Peyer's patch (tissue), 4 donors: ENCODE measurements around the gene SUPT5H.

ENCODE experiments used
- CTCF ChIP-seq, 6 experiments: fragments of 450-650 bp in 4 of 6; fragments of 200-600 bp in 2 of 6; sonication (generic) in 1 of 6; IDR thresholded peaks; one replicate each; pipeline ENCODE4 v1.5.1; 2017 to 2019; ENCODE audit warnings: antibody characterized with exemption in 6 of 6, mild to moderate bottlenecking in 3 of 6, moderate library complexity in 1 of 6
- POLR2A ChIP-seq, 2 donors: fragments of 450-650 bp; IDR thresholded peaks; one replicate each; pipeline ENCODE4 v1.5.1; 2017; ENCODE audit warnings: antibody characterized with exemption in 2 of 2, mild to moderate bottlenecking in 2 of 2, moderate library complexity in 2 of 2

GRCh38 chr19:39419003-39419402, 26.4 kb upstream of the SUPT5H start:
- TF ChIP-seq CTCF (IDR thresholded peaks at IDR 0.05) = no peak
- TF ChIP-seq POLR2A (IDR thresholded peaks at IDR 0.05) = no peak
